ENCODE data around the gene PPP1R10.

- TF ChIP-seq CTCF (IDR thresholded peaks at IDR 0.05) (no peak), POLR2A (IDR thresholded peaks at IDR 0.05) (no peak), EP300 (IDR thresholded peaks at IDR 0.05) (no peak)
Observed at GRCh38 chr6:30600451-30600961, 16.5 kb downstream of the PPP1R10 start.
